ENCODE measurements around the gene ALDOB. TPM values are rescaled to one million over a fixed set of nuclear protein-coding genes. Genes with fewer than 3 reads are reported as not detected.
A peak's percentile ranks its signal among the peaks of the same experiment; 100 is the strongest.

The ALDOB gene
- total and polyA plus RNA-seq, 2 of the 13 experiments (the other 11 are each of a cell fraction or from before 2014, with no cell fraction given): 0.29 to 0.97 TPM

DNA sequence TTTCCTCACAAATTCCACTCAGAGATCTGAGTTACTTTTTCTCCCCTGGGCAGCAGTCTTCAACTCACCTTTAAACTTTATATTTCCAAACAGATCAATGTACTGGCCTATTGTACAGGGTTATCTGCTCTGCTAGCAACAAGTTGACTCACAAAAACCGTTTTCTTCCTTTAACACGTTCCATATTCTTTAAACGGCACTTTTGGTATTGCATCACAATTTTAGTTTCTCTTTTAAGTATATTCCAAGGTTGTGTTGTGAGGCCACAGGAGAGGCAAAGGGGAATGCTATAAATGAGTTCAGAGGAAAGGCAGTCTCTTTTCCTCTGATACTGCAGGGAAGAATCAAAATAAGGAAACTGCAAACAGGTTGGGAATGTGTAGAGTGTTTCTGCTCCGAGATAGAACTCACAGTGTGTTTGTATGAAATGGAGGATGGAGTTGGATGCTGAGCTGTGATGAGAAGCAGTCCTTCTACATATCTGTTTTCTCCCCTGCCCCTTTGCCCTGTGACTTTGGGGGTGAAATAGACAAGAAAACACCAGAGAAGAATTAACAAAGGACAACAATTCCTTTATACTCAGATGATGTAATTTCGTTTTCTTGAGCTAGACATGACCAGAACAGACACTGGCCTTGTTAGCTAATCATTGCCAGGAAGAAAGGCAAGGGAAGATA lies 9.9 kb upstream of the ALDOB start (continued):
- TF ChIP-seq ZNF580 (CRISPR knock-in tag; IDR thresholded peaks at IDR 0.05; ENCODE audit: borderline replicate concordance, low read depth) (no peak), ZNF781 (CRISPR knock-in tag; IDR thresholded peaks at IDR 0.05; ENCODE audit: borderline replicate concordance, not compliant biosample characterization) (no peak), HOXD1 (CRISPR knock-in tag; IDR thresholded peaks at IDR 0.05) (no peak), HES4 (CRISPR knock-in tag; IDR thresholded peaks at IDR 0.05; ENCODE audit: borderline replicate concordance) (no peak), AKAP8 (CRISPR knock-in tag; IDR thresholded peaks at IDR 0.05) (no peak), TFE3 (CRISPR knock-in tag; IDR thresholded peaks at IDR 0.05) (0 out of 2 replicates have a peak, but pooled peaks have one; percentile 17), ATAD3A (CRISPR knock-in tag; IDR thresholded peaks at IDR 0.05) (no peak), NCOA5 (CRISPR knock-in tag; IDR thresholded peaks at IDR 0.05) (0 out of 2 replicates have a peak, but pooled peaks have one; percentile 49), GATAD2A (CRISPR knock-in tag; IDR thresholded peaks at IDR 0.05) (peak; percentile 92), ZNF205 (CRISPR knock-in tag; IDR thresholded peaks at IDR 0.05) (peak; percentile 84), ZFP36 (IDR thresholded peaks at IDR 0.05; ENCODE audit: borderline replicate concordance, low read depth, low read length, partially characterized antibody) (no peak), ZNF367 (CRISPR knock-in tag; IDR thresholded peaks at IDR 0.05; ENCODE audit: borderline replicate concordance) (no peak), ZNF552 (CRISPR knock-in tag; IDR thresholded peaks at IDR 0.05; ENCODE audit: borderline replicate concordance) (no peak), ZNF256 (CRISPR knock-in tag; conservative IDR thresholded peaks at IDR 0.05) (no peak), IRF2 (CRISPR knock-in tag; IDR thresholded peaks at IDR 0.05) (peak; percentile 86)
- TF ChIP-seq, protein P1, sequence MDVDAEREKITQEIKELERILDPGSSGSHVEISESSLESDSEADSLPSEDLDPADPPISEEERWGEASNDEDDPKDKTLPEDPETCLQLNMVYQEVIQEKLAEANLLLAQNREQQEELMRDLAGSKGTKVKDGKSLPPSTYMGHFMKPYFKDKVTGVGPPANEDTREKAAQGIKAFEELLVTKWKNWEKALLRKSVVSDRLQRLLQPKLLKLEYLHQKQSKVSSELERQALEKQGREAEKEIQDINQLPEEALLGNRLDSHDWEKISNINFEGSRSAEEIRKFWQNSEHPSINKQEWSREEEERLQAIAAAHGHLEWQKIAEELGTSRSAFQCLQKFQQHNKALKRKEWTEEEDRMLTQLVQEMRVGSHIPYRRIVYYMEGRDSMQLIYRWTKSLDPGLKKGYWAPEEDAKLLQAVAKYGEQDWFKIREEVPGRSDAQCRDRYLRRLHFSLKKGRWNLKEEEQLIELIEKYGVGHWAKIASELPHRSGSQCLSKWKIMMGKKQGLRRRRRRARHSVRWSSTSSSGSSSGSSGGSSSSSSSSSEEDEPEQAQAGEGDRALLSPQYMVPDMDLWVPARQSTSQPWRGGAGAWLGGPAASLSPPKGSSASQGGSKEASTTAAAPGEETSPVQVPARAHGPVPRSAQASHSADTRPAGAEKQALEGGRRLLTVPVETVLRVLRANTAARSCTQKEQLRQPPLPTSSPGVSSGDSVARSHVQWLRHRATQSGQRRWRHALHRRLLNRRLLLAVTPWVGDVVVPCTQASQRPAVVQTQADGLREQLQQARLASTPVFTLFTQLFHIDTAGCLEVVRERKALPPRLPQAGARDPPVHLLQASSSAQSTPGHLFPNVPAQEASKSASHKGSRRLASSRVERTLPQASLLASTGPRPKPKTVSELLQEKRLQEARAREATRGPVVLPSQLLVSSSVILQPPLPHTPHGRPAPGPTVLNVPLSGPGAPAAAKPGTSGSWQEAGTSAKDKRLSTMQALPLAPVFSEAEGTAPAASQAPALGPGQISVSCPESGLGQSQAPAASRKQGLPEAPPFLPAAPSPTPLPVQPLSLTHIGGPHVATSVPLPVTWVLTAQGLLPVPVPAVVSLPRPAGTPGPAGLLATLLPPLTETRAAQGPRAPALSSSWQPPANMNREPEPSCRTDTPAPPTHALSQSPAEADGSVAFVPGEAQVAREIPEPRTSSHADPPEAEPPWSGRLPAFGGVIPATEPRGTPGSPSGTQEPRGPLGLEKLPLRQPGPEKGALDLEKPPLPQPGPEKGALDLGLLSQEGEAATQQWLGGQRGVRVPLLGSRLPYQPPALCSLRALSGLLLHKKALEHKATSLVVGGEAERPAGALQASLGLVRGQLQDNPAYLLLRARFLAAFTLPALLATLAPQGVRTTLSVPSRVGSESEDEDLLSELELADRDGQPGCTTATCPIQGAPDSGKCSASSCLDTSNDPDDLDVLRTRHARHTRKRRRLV (CRISPR knock-in tag; IDR thresholded peaks at IDR 0.05): no peak
- TF ChIP-seq, protein P2, sequence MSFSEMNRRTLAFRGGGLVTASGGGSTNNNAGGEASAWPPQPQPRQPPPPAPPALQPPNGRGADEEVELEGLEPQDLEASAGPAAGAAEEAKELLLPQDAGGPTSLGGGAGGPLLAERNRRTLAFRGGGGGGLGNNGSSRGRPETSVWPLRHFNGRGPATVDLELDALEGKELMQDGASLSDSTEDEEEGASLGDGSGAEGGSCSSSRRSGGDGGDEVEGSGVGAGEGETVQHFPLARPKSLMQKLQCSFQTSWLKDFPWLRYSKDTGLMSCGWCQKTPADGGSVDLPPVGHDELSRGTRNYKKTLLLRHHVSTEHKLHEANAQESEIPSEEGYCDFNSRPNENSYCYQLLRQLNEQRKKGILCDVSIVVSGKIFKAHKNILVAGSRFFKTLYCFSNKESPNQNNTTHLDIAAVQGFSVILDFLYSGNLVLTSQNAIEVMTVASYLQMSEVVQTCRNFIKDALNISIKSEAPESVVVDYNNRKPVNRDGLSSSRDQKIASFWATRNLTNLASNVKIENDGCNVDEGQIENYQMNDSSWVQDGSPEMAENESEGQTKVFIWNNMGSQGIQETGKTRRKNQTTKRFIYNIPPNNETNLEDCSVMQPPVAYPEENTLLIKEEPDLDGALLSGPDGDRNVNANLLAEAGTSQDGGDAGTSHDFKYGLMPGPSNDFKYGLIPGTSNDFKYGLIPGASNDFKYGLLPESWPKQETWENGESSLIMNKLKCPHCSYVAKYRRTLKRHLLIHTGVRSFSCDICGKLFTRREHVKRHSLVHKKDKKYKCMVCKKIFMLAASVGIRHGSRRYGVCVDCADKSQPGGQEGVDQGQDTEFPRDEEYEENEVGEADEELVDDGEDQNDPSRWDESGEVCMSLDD (CRISPR knock-in tag; IDR thresholded peaks at IDR 0.05; ENCODE audit: borderline replicate concordance): no peak; the same call in 1 of the 2 replicates
- TF ChIP-seq, protein P3, sequence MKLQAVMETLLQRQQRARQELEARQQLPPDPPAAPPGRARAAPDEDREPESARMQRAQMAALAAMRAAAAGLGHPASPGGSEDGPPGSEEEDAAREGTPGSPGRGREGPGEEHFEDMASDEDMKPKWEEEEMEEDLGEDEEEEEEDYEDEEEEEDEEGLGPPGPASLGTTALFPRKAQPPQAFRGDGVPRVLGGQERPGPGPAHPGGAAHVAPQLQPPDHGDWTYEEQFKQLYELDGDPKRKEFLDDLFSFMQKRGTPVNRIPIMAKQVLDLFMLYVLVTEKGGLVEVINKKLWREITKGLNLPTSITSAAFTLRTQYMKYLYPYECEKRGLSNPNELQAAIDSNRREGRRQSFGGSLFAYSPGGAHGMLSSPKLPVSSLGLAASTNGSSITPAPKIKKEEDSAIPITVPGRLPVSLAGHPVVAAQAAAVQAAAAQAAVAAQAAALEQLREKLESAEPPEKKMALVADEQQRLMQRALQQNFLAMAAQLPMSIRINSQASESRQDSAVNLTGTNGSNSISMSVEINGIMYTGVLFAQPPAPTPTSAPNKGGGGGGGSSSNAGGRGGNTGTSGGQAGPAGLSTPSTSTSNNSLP (IDR thresholded peaks at IDR 0.05; ENCODE audit: low read depth, low read length): peak; percentile 76
